ENCODE data around the gene FGD5.

DNA sequence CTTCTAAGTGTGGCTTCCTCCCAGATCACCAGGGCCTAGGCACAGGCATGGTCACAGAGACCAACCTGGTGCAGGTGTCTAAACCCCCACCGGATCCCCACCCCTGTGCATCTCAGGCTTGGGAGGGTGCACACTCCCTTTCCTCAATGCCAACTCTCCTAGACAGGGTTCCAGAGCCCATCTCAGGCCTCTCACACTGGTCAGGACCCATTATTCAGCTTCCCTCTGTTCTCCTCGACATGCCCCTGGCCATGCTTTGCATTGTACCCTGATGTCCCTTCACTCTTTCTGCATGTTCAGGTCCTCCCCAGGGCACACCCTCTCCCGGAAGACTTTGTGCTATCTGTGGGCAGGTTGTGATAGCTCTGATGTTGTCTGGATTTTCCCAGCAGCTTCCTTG lies 23.5 kb downstream of the FGD5 start:
- TF ChIP-seq EZH2 (IDR thresholded peaks at IDR 0.05), result no peak
- TF ChIP-seq, protein P1, sequence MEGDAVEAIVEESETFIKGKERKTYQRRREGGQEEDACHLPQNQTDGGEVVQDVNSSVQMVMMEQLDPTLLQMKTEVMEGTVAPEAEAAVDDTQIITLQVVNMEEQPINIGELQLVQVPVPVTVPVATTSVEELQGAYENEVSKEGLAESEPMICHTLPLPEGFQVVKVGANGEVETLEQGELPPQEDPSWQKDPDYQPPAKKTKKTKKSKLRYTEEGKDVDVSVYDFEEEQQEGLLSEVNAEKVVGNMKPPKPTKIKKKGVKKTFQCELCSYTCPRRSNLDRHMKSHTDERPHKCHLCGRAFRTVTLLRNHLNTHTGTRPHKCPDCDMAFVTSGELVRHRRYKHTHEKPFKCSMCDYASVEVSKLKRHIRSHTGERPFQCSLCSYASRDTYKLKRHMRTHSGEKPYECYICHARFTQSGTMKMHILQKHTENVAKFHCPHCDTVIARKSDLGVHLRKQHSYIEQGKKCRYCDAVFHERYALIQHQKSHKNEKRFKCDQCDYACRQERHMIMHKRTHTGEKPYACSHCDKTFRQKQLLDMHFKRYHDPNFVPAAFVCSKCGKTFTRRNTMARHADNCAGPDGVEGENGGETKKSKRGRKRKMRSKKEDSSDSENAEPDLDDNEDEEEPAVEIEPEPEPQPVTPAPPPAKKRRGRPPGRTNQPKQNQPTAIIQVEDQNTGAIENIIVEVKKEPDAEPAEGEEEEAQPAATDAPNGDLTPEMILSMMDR (IDR thresholded peaks at IDR 0.05), result no peak

Data from neural progenitor cell (in vitro differentiated cells).